Measurements from ENCODE around the gene GRIFIN.

DNA sequence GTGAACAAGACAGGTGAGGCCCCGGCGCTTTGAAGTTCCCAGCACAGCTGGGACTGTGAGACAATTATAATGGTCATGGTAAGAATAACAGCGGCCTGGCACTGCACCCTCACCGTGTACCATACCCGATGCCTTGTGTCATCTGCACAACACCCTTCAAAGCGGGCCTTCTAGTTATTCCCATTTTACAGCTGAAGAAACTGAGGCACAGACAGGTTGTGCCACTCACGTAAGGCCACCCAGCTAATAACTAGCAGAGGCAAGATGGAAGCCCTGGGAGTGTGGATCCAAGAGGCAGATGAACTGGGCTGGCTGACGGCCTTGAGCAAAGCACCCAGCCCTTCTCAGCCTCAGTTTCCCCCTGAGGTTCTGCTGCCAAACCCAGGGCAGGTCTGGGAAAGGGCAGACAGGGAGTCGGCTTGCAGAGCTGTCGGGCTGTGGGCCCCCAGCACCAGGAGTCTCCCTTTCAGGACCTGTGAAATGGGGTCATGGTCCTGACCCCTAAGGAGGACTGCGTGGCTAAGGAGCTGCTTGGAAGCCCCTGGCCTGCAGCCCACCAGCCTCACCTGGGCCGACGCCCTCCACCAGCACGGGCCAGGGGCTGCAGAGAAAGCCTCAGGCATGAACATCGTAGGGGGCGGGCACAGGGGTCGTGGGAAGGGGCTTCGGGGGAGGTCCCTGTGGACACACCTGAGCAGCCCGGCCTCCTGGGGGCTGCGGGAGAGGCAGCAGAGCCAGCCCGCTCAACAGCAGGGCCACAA, 28.1 kb upstream of the GRIFIN start:
- TF ChIP-seq, protein P1, sequence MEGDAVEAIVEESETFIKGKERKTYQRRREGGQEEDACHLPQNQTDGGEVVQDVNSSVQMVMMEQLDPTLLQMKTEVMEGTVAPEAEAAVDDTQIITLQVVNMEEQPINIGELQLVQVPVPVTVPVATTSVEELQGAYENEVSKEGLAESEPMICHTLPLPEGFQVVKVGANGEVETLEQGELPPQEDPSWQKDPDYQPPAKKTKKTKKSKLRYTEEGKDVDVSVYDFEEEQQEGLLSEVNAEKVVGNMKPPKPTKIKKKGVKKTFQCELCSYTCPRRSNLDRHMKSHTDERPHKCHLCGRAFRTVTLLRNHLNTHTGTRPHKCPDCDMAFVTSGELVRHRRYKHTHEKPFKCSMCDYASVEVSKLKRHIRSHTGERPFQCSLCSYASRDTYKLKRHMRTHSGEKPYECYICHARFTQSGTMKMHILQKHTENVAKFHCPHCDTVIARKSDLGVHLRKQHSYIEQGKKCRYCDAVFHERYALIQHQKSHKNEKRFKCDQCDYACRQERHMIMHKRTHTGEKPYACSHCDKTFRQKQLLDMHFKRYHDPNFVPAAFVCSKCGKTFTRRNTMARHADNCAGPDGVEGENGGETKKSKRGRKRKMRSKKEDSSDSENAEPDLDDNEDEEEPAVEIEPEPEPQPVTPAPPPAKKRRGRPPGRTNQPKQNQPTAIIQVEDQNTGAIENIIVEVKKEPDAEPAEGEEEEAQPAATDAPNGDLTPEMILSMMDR (IDR thresholded peaks at IDR 0.05) = no peak
- no peak for TF ChIP-seq POLR2A (IDR thresholded peaks at IDR 0.05)

Data from testis (tissue), 2 donors.